GM18858 (cell line): ENCODE results near the gene GH2.
"Not testable (repeated sequence)": the region's sequence is repeated elsewhere in the genome, so short reads cannot be mapped to it uniquely, and the experiment has no call there.

Experiments
- ATAC-seq: cut with Tn5 transposase; IDR thresholded peaks from one replicate; pipeline ENCODE4 v1.9.1; 2021; ENCODE audit not compliant: unreplicated experiment

Gene GH2

GRCh38 chr17:63874693-63875092 lies 7.1 kb downstream of the GH2 start:
- not testable (repeated sequence) for ATAC-seq

GRCh38 chr17:63874061-63874626 lies 7.6 kb downstream of the GH2 start:
- not testable (repeated sequence) for ATAC-seq

DNA sequence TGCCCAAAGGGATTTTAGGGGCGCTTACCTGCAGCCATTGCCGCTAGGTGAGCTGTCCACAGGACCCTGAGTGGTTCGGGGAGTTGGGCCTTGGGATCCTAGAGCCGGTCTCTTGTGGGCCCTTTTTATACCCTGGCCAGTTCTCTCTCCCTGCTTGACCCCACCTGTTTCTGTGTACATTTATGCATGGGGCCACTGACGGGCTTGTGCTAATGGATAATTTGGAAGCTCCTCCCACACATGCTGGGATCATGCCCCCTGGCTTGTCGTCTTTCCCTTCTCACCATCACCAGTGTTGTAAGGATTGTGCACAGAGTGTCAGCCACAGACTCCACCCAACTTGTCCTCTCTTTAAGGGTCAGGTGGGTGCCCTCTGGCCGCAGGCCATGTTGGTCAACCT lies 8.2 kb downstream of the GH2 start, which contains the start of gene CSH2:
CSH2 (minus strand) TSS at position 101 of the 400 bp plus-strand sequence; CDS start at position 38, 63 bp downstream.
- not testable (repeated sequence) for ATAC-seq

- ATAC-seq, result not testable (repeated sequence)
Observed at GRCh38 chr17:63871646-63872365, 9.9 kb downstream of the GH2 start.

- not testable (repeated sequence) for ATAC-seq
Observed at GRCh38 chr17:63870292-63870665, 11.5 kb downstream of the GH2 start.

DNA sequence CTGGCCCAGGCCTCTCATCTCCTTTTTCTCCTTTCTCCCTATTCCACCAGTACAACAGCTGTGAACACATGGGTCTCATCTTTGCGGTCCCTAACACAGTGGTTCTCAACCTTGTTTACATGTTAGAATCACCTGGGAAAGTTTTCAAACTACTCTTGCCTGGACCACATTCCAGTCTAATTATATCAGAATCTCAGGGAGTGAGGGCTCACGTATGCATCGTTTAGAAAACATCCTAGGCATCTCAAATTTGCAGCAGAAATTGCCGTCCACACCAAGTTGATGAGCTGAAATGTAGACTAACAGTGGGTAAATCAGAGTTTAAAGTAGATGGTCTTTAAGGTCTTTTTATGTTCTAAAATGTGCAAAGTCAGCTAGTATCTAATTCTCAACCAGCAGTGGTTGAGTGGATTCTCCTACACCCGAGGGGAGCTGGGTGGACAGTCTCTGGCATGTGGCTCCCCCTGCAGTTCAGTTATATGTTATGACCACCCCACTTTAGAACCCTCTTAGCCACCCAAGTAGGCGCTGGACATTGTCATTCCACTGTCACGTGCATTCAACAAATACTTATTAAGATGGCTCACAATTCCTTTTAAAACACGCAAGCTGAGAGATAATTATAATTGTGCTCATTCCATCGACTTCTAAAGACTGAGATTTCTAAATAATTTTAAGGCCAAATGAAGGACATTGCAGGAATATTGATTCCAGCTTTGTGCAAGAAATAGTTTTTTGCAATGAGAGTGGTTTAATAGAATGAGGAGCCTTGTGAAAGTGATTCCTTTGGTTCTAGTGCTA lies 12.1 kb downstream of the GH2 start:
- ATAC-seq, result not testable (repeated sequence)

GRCh38 chr17:63866625-63867024 lies 15.1 kb downstream of the GH2 start:
- not testable (repeated sequence) for ATAC-seq

GRCh38 chr17:63859257-63859656 lies 22.5 kb downstream of the GH2 start:
- no peak for ATAC-seq

GRCh38 chr17:63856425-63856824 lies 25.3 kb downstream of the GH2 start:
- ATAC-seq, result not testable (repeated sequence)

- ATAC-seq, result no peak
Observed at GRCh38 chr17:63855185-63855584, 26.6 kb downstream of the GH2 start.

GRCh38 chr17:63854709-63855108 lies 27.0 kb downstream of the GH2 start:
- no peak for ATAC-seq

- no peak for ATAC-seq
Observed at GRCh38 chr17:63853260-63853659, 28.5 kb downstream of the GH2 start.

- no peak for ATAC-seq
Observed at GRCh38 chr17:63850401-63850800, 31.3 kb downstream of the GH2 start.

- ATAC-seq, result no peak
Observed at GRCh38 chr17:63848834-63849689, 32.7 kb downstream of the GH2 start.

DNA sequence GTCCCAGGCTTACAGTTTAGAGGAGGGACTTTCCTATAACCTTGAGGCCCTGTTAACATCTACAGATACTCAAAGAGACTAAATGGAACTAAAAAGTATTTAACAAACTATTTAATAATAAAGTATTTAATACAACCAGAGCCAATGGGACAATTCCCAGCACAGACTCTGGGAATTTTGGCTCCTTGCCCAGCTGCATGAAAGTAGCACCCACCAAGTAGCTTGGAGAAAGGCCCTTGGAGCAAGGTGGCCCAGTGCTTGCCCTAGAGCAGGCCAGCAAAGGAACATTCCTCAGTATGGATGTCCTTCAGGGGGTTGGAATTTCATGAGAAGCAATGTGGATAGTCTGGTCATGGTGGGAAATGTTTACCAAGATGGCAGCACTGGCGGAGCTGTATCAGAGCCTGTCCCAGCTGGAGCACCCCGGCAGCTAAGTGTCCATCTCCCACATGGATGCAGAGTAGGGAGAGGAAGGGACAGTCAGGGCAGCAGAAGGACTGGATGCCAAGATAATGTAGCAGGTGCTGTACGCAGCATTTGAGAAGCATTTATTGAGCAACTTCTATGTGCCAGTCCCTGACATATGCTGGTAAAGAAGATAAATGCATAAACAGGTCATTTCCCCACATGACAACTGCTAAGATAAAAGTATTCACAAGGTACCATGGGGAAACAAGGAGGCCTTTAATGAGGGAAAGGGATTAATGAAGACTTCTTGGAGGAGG lies 34.1 kb downstream of the GH2 start:
- no peak for ATAC-seq

- ATAC-seq, result no peak
Observed at GRCh38 chr17:63845509-63845908, 36.2 kb downstream of the GH2 start.

DNA sequence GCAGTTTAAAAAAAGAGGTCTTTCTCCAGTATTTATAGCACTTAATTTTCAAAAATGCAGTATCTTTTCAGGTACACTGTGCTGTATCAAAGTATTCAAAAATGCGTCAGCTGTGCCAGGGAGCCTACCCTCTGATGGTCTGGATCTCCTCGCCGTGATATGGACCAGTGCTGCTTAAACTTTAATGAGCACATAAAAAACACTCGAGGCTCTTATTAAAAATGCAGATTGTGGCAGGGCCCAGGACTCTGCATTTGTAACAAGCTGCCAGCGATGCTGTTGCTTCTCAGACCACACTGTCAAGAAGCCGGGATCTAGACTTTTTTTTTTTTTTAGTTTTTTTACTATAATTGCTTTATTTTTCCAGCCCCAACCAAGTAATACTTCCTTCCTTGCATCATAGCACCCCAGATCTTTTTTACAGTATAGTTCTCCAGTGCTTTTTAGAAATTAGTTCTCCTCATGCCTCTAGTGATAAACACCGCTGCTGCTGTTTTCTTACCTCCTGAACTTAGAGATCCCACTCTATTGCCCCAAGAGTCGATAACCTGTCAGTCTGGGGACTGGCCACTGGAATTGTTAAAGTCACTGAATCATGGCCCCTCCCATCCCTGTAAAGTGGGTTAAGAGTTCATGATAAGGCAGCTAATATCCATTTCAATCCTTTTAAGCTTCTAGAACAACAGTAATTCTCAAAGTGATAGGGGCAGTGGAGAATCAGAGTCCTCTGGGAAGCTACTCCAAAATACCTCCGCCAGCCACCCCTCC lies 37.6 kb downstream of the GH2 start:
- no peak for ATAC-seq

- not testable (repeated sequence) for ATAC-seq
Observed at GRCh38 chr17:63843387-63843888, 38.3 kb downstream of the GH2 start.
